Iris pigment epithelial cell (primary cell): ENCODE results near the gene AKAIN1.

Source experiments
- DNase-seq: peaks from one replicate; pipeline ENCODE4 v3.0.0-alpha.2; 2011; ENCODE audit warnings: low read depth

Gene AKAIN1

GRCh38 chr18:5159080-5159479, 38.0 kb downstream of the AKAIN1 start:
- DNase-seq, result no peak

GRCh38 chr18:5158587-5158986, 38.5 kb downstream of the AKAIN1 start:
- no peak for DNase-seq

DNA sequence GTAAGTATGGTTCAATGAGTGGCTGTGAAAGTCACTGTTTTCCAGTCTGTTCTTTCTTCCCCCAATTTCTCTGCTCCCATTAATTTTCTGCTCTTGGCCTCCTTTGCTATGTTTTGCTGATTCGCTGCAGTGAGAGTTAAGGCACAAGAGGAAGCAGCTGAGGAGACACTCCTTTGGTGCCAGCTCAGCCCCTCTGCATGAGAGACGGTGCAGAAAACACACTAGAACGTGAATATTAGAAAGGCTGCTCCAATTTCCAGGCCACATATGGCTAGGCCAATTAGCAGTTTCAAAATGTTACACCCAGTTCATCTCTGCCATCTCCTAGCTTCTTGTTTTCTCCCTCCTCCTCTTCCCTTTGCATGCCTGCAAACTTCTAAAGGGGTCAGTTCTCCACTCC, 38.9 kb downstream of the AKAIN1 start:
- no peak for DNase-seq

GRCh38 chr18:5155907-5156287, 41.2 kb downstream of the AKAIN1 start:
- DNase-seq, result no peak

DNA sequence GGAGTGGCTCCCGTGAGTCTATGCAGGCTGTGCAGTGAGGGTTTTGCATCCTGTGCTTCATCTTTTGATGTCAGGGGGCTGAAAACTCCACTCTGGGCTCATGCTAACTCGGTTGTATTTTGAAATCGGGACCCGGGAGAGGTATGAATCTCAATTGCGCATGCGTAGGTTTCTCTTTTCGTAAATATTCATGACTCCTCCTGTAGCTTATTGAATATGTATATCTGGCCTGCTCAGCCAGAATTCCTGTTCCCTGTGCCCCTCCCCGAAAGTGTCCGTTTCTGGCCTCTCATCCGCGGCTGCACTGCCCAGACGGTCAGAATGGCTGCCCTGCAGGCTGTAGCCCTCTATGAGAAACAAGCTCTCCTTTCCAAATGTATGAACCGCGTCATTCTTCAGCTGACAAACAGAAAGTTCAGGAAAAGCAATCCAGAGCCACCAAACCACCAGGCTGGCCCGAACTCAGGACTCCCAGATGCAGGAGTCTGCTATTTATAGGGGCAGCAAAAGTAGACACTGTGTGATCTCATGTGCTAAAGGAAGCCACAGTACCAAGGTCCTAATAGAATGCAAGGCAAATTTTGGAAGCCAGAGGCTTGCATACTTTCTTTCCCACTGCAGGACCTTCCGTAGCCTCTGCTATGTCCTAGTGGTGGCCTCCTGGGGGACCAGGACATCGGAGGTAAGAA, 41.7 kb downstream of the AKAIN1 start:
- DNase-seq, result no peak

DNA sequence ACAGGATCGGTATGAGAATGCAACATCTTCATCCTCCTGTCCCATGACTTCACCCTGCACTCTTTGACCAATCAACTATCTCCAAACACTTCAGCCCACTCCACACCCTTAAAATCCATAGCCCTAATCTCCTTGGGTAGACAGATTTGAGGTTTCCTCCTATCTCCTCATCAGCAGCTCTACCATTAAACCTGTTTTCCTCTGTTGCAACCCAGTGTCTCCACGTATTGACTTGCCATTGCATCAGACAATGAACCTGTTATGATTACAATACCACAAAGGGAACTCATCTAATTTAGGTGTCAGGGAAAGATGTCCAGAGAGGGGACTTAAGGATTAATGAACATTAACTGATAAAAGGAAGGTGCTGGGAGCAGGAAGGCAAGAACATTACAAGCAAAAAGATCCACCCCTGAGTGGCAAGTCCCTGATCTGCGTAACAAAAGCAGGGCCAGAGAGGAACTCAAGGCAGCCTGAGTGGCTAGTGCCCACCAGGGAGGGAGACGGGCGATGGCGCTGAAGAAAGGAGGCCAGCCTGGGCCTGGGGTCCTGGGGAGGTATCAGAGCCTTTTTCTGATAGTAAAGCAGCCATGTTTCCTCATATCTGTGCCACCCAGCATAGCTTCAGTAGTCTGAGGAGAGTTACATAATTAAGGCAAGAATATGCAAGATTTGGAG, 44.6 kb downstream of the AKAIN1 start:
- no peak for DNase-seq

DNA sequence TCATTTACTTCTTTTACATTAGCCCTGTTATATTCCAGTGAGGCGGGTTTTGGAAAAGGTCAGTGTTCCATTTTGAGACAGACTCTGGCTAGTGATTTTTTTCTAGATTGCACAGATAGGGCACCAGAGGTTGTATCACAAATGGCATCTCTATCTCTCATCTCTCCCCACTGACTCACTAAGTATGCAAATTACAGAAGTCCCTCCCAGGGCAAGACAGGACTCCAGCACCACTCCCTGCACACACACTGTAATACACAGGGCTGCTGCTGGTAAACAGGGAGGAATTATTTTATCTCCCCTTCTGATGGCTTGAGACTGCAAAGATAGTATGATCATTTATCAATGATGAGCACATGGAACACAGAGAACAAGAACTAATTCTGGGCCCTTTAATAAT, 46.2 kb downstream of the AKAIN1 start:
- DNase-seq, result no peak

- DNase-seq, result no peak
Measured at GRCh38 chr18:5146093-5146492, 51.0 kb downstream of the AKAIN1 start.

DNA sequence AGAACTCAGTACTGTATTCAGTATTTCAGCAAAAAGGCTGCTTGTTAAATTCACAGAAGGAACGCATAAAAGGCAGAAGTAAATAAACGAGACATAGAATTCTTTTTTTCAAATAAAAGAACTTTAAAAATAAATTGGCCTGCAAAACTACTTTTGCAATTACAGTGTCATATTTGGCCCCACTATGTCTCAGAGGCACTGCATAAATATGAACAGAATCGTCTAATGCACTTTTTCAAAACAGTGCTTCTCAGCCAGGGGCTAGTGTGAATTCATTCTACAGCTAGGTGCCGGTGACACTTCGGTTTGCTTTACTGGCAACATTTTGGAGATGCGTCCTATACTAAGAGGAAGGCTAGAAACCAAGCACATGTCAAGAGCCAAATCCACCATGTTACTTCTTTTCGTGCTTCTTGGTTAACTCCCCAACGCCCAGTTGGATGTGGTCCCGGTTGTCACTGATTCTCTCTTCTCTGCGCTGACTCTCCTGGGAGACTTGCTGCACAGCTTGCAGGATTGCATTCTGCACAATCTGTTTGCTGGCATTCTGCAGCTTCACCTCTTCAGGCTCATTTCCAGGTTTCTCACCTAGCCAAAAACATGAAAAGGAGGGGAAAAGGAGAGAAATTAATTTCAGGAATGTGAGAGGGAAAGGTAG, 51.8 kb downstream of the AKAIN1 start:
- DNase-seq, result no peak

DNA sequence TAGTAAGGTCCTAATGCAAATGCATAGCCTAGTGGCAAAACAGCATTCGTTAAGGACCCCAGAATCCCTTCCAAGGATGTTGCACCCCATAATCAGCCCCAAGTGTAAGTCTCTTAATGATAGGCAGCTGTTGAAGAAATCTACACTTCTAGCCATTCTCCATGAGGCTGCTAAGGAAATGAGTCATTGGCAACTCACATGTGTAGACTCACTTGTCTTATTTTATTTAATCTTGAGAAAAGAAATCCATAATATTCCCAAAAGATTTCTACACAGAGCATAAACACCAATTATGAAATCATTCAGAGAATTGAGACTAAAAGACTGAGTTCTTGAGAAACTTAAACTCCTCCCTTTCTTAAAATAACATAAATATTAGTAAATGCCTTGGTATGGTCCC, 52.4 kb downstream of the AKAIN1 start:
- DNase-seq, result no peak

DNA sequence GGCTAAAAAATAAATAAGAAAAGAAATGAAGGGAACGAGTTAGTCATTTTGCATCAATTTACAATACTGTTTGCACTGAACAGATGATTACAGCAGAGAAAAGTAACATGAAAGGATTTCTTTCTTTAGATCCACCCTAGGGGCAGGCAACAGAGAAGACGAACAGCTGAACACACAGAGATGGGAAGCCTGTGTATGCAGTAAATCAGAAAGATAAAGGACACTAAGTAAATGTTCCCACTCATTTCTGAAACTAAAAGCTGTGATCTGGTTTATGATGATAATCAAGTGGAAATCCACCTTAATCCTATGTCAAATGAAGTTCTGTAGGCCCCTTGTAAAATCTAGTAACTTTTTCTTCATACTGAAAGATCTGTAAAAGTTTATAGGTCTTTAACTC, 54.2 kb downstream of the AKAIN1 start:
- DNase-seq, result no peak

DNA sequence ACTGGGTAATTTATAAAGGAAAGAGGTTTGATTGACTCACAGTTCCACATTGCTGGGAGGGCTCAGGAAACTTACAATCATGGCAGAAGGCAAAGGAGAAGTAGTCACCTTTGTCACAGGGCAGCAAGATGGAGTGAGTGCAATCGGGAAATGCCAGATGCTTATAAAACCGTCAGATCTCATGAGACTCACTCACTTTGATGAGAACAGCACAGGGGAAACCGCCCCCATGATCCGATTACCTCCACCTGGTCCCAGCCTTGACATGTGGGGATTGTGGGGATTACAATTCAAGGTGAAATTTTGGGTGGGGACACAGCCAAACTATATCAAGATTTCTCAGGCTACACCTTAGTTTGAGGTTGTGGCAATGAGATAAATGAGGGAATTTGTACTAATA, 54.9 kb downstream of the AKAIN1 start:
- no peak for DNase-seq

DNA sequence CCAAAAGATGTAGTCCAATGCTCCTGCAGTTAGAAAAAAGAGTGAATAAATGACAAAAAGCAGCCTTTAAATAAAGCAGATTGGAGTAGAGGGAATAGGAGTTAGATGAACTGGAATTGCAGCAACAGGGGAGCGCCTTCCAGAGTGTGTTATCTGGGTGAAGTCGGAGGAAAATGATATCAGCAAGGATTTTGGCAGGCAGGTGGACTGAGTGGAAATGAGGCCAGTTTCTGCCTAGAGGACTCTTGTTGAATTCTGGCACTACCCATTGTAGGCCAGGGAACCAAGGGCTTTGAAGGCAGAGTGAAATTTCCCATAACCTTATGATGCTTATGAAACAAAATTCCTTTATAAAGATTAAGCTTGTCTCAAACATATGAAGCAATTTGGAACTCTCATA, 59.8 kb downstream of the AKAIN1 start:
- DNase-seq, result no peak

- DNase-seq, result no peak
Measured at GRCh38 chr18:5132987-5133386, 64.1 kb downstream of the AKAIN1 start.

GRCh38 chr18:5122272-5122671, 74.8 kb downstream of the AKAIN1 start:
- DNase-seq, result no peak

GRCh38 chr18:5110266-5110665, 86.8 kb downstream of the AKAIN1 start:
- no peak for DNase-seq

DNA sequence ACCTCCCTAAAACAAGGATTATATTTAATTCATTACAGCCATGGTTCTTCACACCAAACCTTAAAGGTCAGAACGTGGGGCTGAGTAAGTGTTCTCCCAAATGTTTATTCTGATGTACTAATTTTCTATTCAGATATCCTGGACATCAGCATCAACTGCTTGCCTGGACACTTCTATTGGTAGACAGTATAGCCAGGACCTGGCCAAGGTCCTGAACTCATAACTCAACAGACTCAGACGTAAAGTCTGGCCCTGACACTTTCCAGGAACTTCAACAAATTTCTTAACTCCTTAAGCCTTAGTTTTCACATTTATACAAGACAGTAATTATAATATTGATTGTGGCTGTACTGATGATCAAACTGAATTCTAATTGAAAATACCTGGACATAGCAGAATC, 89.1 kb downstream of the AKAIN1 start:
- DNase-seq, result peak; percentile 1

GRCh38 chr18:5106730-5107129, 90.3 kb downstream of the AKAIN1 start:
- no peak for DNase-seq

GRCh38 chr18:5104246-5104645, 92.8 kb downstream of the AKAIN1 start:
- no peak for DNase-seq

DNA sequence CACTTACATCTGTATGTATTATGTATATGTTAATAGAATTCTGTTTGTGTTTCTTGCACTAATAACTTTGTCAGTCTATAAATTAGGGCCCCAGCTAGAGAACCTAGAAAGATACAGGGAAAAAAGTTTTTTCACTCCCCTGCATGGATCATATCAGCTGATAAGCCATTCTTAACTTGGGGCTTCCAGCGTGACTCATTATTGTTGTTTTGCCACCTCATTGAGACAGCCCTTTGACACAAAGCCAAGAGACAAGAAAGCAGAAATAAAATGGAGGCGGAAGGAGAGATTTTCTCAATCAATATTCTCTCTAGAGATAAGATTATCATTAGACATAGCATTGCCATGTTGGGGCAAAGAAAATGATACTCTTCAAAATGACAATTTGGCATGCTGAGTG, 93.4 kb downstream of the AKAIN1 start:
- no peak for DNase-seq

GRCh38 chr18:5103286-5103685, 93.8 kb downstream of the AKAIN1 start:
- no peak for DNase-seq

GRCh38 chr18:5097116-5097703, 99.8 kb downstream of the AKAIN1 start:
- DNase-seq, result no peak

- DNase-seq, result no peak
Measured at GRCh38 chr18:5095239-5095638, 101.8 kb downstream of the AKAIN1 start.
